SIG-M5 treated with dmso at 0.1 percent for 504 hours (cell line): ENCODE measurements around the gene GRP.

Experiments
- DNase-seq: peaks from one replicate; lab custom pipeline; 2025; ENCODE audit not compliant: unreplicated experiment; lab: John Stamatoyannopoulos, UW

Gene GRP

DNA sequence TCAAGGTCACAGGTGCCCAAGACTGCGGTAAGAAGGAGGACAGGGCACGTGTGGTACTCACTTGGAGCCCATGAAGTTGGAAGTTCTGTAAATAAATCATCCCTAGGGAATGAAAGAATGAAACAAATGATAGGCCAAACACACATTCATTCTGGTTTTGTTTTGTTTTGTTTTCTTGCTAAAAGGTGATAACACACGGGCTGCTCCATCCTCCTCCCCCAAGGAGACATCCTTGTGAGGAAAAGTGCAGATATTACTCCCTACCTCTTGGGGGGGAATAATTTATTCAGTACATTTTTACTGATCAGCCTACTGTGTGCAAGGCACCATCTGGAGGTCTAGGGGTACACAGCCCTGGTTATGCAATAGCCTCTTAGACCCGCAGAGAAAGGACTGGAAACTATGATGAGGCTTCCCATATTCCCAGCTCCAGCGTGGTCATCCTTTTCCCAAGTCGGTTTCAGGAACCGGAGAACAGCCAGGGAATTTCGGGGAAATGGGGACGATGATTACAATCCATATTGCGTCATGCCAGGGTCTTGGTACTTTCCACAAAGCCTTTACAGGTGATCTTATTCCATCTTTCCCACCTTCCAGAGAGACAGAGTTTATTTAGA lies 47.0 kb downstream of the GRP start:
- no peak for DNase-seq

DNA sequence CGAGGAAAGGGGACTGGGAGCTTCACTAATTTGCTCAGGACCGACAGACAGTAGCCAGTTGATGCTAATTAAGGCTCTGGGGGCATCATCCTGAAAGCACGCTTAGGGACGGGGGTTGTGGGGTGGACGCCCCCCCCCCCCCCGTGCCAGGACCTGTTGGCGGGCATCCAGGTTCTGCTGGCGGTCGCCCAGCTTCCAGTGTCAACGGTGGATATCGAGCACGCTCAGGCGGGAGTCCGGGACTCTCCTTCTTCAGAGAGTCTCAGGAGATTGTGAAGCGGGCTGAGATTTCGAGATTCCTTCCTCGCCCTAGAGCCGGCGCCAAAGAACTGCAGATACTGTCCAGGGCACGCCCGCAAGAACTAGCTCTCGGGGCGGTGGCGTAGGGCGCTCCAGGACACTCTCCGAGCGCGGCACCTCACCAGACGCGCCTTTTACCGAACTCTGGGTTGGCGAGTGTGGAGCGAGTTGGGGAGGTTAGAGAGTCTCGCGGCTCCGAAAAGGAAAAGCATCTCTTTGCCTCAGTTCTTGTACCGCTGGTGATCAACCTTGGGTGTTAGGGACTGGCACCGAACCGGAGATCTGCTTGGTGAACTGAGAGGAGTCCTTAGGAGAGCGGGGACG lies 47.7 kb downstream of the GRP start:
- DNase-seq = no peak

DNA sequence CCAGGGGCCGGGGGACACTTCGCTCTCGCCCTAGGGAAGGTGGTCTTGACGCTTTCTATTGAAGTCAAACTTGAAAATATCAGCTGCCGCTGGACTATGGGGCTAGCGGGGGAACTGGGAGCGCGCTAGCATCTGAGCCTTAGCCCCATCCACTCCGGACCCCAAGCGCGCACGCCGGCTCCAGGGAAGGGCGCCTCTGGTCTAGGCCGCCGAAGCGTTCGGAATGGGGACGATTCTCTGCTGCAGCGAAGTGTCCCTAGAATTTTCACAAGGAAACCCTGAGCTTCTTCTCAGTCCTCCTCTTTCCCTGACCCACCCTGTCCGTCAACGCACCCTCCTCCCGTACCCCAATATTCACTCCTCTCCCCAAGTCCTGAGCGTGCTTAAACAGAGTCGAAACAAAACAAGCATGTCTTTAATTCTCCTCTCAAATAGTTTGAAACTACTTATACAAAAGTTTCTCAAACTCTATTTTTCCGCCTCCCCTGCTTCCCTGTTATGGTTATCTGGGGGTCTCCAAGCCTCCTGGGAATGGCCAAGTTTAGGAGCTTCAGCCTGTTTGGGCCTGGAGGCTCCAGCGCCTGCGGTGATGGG lies 48.3 kb downstream of the GRP start:
- DNase-seq = no peak

DNA sequence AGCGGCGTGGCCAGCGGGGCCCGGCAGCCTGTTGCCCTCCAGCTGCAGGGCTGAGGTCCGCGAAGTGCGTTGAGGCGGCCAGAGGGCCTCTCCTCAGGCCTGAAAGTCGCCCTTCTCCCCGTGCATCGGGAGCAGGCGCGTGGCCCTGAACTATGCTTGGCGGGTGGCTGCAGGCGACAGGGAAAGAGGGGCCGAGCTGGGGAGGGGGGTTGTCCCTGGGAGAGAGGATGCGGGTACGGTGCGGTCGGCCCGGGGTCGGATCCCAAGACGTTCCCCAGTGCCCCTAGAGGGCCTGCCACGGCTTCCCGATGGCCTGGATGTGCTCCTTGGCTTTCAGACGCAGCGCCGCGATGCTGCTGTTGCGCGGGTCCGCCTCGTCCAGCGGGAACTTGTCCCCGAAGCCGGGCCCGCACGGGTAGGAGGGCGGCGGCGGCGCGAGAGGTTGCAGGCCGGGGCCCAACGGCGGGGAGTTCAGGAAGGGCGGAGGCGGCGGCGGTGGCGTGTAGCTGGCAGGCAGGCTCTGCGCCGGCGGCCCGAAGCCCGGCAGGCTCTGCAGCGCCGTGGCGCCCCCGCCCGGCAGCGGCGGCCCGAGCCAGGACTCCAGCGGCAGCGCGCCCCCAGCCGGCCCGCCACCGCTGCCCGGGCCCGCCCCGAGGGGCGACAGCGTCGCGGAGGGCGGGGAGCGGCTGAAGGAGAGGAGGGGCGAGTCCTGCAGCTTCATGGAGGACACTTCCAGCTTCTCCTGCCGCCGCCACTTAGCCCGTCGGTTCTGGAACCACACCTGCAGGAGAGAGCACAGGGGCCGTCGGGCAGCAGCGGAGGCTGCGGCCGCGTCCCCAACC lies 49.0 kb downstream of the GRP start:
- peak; percentile 16 for DNase-seq

DNA sequence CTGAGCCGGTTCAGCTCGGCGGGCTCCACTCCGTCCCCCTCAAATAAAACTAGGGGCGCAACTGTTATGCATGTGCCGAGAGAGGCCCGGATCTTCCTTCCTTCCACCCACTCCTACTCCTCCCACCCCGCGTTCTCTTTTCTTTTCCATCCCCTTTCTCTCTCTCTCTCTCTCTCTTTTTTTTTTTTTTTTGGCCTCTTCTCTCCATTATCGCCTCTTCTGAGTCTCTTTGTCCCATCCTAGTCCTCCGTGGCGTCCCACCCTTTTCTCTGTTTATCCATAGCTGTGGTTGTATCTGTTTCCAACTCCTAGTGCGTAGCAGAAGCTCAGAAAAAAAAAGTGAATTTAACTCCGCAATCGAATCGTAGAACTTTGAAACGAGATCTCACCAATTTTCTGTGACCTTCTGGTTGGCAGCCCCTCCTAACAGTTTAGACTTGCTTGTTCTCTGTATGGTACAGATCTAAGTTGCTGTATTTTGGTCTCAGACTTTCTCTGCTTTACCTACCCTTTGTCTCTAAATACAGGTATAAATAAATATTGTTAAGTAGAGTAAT lies 49.7 kb downstream of the GRP start:
- no peak for DNase-seq

DNA sequence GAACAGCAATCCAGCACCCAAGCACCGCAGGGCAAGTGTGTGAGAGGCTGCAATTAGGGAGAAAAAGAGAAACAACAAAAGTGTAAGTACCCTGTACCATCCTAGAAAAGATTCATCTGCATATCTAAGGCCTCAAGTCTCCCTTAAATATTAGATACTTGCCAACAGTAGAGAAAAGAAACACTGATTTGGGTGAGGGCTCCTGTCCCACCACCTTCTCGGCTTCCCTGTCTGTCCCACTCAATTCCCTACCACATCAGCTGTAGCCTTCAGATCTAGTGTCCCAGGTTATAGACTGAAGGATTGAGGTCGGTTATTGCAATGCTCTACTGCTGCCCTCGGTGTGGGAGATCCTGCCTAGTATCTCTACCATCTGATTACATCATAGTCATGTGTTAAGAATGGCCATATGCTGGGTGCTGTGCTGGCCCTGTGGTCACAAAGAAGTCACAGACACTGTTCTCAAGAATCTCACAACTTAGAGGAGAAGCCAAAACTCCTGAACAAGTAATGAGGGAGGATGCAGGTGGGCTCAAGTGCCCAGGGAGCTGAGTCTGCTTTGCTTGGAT lies 50.8 kb downstream of the GRP start:
- DNase-seq = peak; percentile 19

DNA sequence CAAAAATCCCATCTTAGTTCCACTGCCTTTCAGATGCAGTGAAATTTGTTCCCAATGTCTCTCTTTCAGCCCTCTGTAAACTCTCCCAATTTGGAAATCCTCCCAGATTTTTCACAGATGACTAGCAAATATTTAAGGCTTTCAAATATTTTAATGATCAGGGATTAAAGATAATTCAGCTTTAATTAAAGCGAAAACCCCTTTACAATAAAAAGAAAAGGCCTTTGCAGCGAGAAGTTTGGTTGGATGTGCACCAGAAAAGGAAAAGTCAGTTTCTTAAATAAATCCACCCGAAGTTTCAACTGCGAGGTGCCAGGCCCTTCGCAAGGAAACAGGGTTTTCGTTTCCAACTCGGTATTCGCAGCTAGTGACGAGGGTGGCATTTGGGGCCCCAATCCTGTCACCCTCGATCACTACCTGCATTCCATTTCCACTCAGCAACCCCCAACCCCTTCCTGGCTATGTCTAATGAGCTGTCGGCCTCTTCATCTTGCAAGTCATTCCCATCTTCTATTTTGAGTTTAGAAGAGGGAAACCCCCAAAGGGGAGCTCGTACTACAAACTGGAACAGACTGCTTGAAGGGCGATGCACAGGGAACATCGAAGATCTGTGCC lies 51.8 kb downstream of the GRP start:
- no peak for DNase-seq

DNA sequence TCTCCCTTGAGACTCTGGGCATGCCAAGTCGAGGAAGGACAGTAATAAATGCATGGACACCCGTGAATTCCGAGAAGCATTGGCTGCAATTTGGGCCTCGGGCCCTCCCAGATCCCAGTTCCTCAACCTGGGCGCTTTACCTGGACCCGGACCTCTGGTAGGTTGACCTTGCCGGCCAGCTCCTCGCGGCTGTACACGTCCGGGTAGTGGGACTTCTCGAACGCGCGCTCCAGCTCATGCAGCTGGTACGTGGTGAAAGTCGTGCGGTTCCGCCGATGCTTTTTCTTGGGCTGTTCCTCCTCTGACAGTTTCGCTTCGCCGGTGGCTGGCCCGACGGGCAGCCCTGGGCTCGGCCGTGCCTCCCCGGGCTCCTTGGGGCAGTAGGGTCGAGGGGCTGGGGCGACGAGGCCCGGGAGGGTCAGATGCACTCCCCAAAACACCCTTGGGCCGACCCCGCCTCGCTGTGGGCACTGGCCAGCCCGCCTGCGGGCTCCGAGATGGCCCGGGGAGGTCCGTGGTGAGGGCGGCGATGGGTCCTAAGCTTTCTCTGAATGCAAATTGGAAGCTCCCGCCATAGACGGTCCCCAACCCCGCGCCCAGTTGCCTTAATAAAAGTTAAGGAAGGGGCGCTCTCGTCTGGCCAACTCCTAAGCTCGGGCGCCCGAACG lies 52.4 kb downstream of the GRP start:
- no peak for DNase-seq

DNA sequence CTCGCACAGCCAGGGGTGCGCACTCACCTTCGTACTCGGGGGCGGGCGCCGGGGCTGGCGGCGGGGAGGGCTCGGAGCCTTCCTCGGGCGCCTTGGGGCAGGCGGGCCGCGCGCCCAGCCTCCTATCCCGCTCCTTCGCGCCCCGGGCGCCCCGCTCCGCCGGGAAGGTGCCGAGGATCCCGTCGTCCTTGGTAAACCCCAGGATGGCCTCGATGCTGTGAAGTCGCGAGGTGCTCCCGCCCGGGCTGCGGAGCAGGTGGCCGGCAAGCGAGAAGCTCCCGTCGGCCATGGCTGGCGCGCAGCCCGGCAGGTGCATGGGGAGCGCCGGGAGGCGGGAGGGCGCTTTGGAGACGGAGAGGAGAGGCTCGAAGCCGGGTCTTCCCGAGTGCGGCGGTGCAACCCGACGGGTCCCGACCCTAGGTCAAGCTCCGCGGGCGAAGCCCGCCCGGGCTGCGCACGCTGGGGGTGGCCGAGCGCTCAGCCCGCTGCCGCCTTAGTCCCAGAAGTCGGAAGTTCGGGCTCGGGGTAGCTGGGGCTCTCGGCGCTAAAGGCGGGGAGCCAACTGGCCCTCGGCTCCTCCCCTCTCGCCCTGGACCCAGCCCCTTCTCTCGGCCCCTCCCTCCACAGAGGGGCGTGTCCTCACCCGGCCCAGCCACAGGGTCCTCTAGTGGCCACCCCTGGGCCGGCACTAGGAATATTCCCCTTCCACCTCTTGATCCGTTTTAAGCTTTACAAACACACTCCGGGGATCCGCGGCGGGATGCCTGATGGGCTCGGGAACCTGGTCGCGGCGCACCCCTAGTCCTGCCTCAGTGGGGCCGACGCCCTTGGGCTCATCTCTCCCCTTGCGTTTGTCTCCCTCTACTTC lies 53.2 kb downstream of the GRP start, which contains the start of gene RAX:
Gene RAX (minus strand): TSS at position 564 of the 868 bp plus-strand sequence. CDS start 248 bp downstream, at position 316.
- DNase-seq = no peak

DNA sequence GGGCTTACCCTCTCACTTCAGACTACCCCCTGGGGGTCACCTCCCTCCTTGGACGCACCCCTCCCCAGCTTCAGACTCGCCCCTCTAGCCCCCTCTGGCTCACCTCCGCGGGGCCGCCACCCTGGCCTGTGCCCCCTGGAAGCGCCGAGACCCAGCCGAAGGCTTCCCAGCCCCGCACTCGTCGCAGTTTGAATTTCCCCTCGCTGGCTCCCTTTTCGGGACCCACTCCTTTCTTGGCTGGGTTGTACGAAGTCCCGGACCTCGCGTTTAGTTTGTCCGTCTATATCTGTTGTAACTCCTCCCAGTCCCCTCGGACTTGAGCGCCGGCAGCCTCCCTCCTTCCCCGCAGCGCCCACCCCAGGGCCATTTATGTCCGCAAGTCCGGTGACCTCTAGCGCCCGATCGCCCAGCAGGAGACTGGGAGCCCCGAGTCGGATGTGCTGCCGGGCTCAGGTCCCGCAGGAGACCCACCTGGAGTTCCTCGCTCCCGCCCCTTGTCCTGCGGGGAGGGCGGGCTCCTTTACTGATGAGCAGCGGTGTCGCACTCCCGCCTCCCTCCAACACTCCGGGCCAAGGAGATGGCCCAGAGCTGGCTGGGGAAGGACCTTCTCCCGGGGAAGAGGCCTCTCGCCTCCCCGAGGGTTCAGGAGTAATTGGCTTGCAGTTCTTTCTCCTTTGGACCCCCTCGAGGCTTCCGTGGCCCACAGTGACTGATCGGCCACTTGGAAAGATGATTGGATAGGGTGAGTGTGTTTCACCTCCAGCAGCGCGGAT lies 54.0 kb downstream of the GRP start:
- no peak for DNase-seq

DNA sequence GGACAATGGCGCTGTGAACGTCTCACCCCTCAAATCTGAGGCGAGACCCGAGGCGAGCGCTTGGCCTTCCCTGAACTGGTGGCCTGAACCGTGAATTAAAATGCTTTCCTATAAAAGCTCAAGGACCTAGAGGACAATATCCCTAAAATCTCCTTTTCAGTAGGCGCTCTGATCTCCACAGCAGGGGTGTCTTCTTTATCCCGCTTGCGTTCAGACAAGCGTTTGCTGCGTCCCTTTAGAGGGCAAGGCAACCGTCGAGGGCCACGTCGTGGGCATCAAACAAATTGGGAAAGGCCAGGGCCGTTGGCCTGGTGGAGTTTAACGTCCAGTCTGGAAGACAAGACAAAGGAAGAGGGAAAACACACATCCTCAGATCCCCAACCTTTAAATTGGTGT lies 54.6 kb downstream of the GRP start:
- DNase-seq = no peak

DNA sequence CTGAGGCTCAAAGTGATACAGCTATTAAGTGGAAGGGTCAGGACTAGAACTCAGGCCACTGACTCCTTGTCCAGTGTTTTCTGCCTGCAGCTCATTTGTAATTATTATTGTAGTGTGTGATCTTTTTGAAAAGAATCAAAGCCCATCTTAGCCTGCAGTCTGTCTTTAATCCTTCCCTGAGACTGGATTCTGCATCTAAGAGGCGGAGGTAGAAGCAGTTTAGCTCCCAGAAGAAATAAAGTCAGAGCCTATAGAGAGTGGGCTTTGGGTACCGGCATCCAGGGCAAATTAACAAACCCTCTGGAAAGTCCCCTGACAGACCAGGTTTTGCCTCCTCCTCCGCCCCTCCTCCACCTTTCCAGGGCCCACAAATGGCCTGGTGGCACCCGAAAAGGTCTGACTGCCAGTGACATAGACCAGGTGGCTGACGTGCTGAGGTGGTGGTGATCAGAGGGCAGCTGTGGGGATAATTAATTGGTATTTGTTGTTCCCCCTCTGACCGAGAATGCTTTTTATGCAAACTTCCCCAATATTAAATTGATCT lies 55.5 kb downstream of the GRP start:
- DNase-seq = no peak

DNA sequence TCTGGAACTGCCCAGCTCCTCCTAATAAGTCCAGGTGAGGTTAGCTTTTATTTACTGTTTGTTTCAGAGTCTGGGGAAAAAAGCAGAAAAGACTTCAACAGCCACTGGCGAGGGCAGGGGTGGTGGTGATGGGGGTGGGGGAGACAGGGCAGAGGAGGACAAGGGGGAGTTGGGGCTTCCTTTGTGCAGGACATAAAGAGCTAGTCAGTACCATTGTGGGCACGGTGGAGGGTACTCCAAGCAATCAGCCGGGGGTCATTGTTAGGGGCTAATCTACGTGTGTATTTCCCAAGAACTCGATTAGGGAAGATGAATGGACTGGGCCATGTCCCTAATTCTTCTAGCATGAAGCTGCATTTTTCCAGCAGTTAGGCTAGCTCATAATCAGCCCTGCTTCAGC lies 56.1 kb downstream of the GRP start:
- DNase-seq = no peak

DNA sequence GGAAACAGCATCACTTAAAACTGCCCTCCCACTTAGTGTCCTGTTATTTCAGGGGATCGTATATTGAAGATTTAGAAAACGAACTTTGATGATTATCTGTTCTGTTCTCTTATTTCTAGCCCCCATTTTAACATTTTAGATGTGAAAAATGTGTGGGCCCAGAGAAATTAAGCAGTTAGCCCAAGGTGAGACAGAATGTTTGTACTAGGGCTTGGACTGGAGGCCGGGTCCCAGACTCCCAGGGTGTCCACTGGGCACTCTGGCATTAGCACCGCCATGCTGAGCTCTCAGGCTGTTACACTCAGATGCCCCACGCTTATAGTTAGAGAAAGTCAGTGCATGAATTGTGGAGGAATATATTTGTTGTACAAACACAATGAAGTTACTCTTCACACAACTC lies 58.8 kb downstream of the GRP start:
- DNase-seq = no peak

DNA sequence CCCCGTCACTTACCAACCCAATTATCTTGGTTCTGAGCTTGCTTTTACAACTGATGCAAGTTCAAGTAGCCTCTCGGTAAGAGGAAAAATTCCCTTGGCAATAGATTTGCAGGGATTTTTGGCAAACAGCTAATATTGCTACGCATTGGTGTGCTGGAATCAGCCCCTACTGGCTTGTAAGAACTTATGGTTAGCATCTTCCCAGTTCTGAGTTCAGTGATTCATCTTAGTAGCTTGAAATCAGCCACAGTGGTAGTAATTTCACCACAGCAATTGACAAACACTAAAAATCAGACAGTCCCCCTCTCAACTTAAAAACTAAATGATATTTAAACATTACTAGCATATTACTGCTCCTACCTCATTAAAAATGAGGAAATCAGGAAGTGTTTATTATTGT lies 59.2 kb downstream of the GRP start:
- DNase-seq = no peak

DNA sequence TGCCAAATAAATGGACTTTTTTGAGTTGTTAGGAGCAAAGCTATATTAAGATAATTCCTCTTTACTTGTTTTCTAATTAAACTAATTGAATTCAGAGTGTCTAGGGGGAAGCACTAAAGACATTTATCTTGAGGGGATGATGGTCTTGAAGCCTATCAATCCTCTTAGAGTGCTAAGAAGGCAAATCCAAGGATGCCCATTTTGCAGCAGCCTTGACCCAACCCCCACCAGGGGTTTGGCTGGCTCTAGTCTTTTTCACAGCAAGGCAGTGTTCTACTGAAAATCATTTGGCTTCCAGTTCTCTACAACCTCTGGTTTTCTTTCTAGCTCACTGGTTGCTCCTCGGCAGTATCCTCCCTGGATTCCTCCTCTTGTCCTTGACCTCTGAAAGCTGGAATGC lies 59.8 kb downstream of the GRP start:
- no peak for DNase-seq
